GM12891 (cell line): ENCODE measurements around the gene RTRAF.

ENCODE experiments used
- PAX5 ChIP-seq: IDR thresholded peaks from 2 replicates; pipeline ENCODE4 v1.6.1; 2011; ENCODE audit warnings: low read length, moderate library complexity, mild to moderate bottlenecking; ENCODE audit not compliant: insufficient read depth, severe bottlenecking
- POLR2A ChIP-seq: IDR thresholded peaks from 2 replicates; pipeline ENCODE4 v1.6.1; 2011; ENCODE audit warnings: low read depth, low read length, control low read depth
- POLR2AphosphoS5 ChIP-seq: IDR thresholded peaks from 2 replicates; pipeline ENCODE4 v1.6.1; 2011; ENCODE audit warnings: low read depth, low read length, control low read depth
- TAF1 ChIP-seq: IDR thresholded peaks from 2 replicates; pipeline ENCODE4 v1.6.1; 2011; ENCODE audit warnings: low read depth, low read length, control low read depth

GRCh38 chr14:52000696-52001095 lies 11.3 kb downstream of the RTRAF start:
- TF ChIP-seq PAX5 (no peak), POLR2A (no peak), POLR2AphosphoS5 (no peak), TAF1 (no peak)
